ENCODE data around the gene PCDHGA5. TPM values are rescaled to one million over a fixed set of nuclear protein-coding genes. Genes with fewer than 3 reads are reported as not detected.

PCDHGA5 gene
- total and polyA plus RNA-seq, 2 of the 8 experiments (the other 6 are each of a cell fraction or from before 2014, with no cell fraction given) = 1.1 to 1.3 TPM

DNA sequence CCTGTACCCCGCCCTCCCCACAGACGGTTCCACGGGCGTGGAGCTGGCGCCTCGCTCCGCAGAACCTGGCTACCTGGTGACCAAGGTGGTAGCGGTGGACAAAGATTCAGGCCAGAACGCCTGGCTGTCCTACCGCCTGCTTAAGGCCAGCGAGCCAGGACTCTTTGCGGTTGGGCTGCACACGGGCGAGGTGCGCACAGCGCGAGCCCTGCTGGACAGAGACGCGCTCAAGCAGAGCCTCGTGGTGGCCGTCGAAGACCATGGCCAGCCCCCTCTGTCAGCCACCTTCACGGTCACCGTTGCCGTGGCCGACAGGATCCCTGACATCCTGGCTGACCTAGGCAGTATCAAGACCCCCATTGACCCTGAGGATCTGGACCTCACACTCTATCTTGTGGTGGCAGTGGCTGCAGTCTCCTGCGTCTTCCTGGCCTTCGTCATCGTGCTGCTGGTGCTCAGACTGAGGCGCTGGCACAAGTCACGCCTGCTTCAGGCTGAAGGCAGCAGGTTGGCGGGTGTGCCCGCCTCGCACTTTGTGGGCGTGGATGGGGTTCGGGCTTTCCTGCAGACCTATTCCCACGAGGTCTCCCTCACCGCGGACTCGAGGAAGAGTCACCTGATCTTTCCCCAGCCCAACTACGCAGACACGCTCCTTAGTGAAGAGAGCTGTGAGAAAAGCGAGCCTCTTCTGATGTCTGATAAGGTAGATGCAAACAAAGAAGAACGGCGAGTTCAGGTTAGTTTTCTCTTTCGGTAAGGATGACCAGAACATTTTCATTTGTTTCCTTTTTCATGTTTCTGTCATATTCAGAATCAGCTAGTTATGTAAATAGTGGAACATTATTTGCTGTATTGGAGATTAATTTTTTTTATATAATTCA lies 2.3 kb downstream of the PCDHGA5 start (continued):
- TF ChIP-seq POLR2AphosphoS5 (IDR thresholded peaks at IDR 0.05; ENCODE audit: low read depth, low read length) = no peak
- TF ChIP-seq, protein P1, sequence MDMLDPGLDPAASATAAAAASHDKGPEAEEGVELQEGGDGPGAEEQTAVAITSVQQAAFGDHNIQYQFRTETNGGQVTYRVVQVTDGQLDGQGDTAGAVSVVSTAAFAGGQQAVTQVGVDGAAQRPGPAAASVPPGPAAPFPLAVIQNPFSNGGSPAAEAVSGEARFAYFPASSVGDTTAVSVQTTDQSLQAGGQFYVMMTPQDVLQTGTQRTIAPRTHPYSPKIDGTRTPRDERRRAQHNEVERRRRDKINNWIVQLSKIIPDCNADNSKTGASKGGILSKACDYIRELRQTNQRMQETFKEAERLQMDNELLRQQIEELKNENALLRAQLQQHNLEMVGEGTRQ (IDR thresholded peaks at IDR 0.05; ENCODE audit: low read length) = no peak

Data from H1 (cell line).